Stimulated activated CD8-positive, alpha-beta memory T cell treated with anti-CD3 and anti-CD28 coated beads, Interleukin-4, amount 100 ng/mL, for 24 hours (primary cell): Measurements from ENCODE around the gene GSN.
"Not testable (repeated sequence)": the region's sequence is repeated elsewhere in the genome, so short reads cannot be mapped to it uniquely, and the experiment has no call there.

ENCODE experiments used
- DNase-seq: peaks from one replicate; pipeline ENCODE4 v3.0.0-alpha.2; 2020; ENCODE audit warnings: low read depth

The GSN gene

DNA sequence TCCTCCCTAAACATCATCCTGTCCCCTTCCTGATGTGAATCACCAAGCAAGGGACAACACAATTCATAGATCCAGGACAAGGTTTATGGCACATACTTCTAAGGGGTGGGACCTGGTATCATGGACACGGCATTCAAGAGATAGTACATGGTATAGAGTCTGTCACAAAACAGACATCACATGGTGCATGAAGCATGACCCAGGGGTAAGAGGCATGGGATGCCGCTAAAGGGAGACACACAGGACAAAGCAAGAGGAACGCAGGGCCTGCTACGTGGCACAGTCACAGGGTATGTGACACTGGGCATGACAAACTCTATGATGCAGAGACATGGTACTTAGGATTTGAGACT is 20.7 kb downstream of the GSN start:
- DNase-seq, result no peak

GRCh38 chr9:121289026-121289771 is 21.2 kb downstream of the GSN start:
- DNase-seq, result no peak

DNA sequence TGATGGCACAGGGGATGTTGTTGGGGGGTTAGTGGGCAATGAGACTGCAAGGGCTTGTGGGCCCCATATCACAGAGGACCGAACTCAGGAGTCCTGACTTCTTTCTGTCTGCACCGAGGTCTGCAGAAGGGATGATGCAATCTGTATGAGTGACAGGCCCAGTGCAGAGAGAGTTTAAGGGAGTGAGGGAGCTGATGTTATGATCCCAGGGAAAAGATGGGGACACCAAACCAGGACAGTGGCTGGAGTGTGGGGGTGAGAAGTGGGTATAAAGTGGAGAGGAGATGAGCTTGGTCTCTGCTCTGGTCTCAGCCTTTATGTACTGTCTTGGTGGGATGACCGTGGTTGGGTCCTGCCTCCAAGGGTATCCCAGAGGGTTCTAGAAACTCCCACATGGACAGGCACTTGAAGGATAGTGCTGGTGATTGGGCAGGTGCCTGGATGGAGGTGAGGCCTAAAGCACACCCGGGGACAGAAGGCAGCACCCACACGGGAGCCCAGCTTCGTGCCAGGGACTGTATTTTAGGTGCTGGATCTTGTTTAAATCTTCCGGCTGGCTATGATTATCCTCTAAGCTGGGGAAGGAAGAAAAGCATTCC is 21.9 kb downstream of the GSN start:
- no peak for DNase-seq

DNA sequence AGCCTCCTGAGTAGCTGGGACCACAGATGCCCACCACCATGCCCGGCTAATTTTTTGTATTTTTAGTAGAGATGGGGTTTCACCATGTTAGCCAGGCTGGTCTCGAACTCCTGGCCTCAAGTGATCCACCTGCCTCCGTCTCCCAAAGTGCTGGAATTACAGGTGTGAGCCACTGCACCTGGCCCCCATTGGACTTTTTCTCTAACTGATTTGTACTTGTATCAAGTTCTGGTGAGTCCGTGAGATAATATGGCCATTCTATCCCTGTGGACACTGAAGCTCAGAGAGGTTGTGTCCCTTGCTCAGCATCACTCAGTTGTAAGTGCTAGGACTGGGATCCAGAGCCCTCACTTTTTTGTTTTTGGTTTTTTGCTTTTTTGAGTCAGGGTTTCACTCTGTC is 23.6 kb downstream of the GSN start:
- not testable (repeated sequence) for DNase-seq

- DNase-seq, result no peak
These were observed 24.1 kb downstream of the GSN start for GRCh38 chr9:121292051-121292450.

GRCh38 chr9:121292801-121293241 is 24.9 kb downstream of the GSN start:
- no peak for DNase-seq

- DNase-seq, result no peak
These were observed 26.3 kb downstream of the GSN start for GRCh38 chr9:121294151-121294743.

DNA sequence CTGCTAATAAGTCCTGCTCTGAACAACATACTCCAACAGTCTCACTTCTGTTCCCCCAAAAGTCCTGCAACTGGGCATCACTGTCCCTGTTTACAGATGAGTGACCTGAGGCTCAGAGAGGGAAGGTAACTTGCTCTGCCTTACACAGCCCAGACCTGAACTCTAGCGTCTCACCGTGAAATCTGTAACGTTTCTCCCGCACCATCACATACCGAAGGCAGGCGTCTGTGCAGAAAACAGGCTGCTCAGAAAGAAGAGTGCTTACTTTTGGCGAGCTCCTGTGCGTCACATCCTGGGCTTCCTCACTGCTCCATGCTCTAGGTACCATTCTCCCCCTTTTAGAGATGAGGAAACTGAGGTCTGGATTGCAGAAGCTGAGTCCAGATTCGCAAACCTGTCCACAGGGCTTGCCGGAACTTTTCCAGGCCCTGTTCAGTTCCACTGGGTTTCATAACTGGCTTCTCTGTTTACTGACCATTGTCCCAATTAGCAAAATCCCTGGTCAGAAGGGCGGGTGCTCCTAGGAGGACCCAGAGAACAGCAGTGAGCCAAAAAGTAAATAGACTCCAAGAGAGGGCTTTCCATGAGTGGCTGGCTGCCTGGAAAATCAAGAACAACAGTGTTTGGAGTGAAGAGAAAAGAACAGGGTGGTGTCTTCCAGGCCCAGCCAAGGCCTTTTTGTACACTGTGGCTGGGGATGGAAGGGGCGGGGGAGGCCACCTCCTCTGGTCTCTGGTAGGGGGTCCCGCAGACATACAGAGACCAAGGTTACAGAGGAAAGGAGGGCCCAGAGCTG is 27.1 kb downstream of the GSN start:
- no peak for DNase-seq

DNA sequence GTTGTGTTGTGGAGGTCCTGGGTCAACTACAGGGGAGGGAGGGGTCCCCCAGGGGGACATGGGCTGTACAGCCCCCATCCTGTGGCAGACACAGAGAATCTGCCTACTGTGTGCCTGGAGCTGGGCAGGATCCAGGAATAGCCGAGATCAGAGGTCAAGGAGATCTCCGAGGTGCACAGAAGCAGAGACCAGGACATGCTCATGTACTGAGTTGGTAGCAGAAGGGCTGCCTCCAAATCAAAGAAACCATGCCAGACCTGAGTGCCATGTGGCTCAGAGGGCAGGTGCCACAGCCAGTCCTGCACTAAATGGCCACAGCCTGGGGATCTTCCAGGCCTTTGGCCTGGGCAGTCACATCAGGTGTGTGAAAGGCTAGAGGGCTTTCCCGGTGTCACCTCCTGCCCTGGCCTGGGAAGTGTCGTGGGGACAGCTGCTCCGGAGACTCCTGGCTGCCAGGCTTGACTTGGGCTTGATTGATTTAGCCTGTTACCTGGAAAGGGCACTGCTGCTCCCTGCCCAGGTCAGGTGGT is 27.8 kb downstream of the GSN start:
- DNase-seq, result no peak

- no peak for DNase-seq
These were observed 28.5 kb downstream of the GSN start for GRCh38 chr9:121296213-121297127.

GRCh38 chr9:121297389-121297788 is 29.4 kb downstream of the GSN start:
- no peak for DNase-seq

DNA sequence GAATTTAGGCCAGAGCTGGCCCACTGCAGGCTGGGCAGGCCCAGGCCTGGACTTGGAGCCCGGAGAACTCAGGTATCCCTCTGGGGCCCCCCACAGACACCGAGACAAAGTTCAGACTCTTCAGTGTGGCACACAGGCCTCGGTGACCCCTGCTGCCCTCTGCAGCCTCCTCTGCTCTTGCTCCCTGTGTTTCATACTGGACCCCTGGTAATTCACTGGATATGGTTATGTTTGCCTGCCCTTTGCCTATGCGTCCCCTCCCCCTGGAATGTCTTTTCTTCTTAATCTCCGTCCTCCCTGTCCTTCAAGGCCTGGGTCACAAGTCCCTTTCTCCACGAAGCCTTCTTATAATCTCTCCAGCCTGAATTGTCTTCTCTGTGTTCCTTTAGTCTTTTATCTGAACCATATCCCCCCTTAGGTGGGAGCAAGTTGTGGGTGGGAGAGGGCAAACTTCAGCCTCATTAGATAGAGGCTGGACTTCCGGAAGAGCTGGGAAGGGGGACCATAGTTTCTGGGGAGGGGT is 30.1 kb downstream of the GSN start:
- DNase-seq, result no peak

DNA sequence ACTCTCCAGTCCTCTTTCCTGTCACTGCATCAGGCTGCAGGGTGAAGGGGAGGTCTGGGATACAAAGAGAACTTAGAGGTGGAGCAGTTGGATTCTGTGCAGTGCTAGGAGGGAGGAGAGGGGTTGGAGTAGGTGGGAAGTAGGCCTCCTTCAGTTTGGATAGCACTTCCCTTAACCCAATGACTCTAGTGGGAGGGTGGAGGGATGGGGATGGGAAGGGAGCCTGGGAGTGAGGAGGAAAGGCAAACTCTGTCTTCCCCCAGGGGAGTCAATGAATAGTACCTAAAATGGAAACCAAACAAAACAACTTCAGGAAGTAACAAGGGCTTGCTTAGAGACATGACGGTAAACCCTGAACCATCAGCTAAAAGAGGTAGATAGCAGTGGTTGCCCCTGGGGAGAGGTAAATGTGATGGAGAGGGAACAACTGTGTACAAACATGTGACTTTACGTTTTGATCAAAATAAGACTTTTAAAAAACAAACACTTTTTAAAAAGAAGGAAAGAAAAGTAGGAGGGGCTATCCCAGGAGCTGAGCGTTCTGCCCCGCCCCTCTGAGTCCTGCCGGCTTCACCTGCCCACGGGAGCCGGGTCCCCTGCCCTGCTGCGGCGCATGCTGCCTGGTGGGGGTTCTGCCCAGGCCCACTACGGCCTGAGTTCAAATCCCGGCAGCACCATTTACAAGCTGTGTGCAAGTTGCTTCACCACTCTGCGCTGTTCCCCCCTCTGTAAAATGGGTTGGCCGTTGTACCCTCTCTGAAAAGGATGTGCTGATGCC is 30.9 kb downstream of the GSN start:
- no peak for DNase-seq

DNA sequence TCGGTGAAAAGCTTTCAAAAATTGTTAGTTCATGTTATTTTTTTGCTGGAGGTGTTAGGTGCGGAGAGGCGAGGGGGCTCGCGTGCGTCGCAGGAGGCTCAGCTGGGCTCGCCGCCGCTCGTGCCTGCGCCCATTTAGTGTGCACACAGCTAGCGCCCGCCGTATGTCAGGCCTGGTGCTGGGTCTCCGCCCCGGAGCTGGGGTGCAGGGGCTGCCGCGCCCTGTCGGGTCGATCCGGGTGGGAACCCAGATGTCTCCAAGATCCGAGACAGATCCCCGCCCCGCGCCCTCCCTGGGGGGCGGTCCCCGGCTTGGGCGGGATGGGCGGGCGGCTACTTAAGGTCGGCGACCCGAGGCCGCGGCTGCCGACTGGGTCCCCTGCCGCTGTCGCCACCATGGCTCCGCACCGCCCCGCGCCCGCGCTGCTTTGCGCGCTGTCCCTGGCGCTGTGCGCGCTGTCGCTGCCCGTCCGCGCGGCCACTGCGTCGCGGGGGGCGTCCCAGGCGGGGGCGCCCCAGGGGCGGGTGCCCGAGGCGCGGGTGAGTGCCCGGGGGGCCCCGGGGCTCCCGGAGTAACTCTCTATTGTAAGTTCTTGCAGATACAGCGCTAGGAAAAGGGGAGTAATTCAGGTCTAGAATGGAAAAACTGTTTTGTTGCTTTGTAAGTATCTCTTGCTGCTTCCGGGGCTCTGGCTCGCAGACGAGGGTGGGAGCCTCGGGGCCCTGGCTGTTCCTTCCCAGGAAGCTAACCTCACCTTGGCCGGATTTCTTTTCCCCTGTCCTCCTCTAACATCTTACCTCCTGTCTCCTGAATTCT is 31.7 kb downstream of the GSN start:
- no peak for DNase-seq

GRCh38 chr9:121300283-121301119 is 32.5 kb downstream of the GSN start:
- DNase-seq, result no peak

DNA sequence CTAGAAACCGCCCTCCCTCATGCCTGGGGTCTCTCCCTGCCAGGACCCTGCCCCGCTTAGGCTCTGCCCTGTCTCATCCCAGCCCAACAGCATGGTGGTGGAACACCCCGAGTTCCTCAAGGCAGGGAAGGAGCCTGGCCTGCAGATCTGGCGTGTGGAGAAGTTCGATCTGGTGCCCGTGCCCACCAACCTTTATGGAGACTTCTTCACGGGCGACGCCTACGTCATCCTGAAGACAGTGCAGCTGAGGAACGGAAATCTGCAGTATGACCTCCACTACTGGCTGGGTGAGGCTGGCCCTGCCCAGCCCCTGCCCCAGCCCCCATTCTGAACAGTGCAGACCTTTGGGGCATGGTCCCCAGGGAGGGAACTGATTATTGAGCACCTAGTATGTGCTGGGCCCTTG is 33.9 kb downstream of the GSN start:
- DNase-seq, result no peak

DNA sequence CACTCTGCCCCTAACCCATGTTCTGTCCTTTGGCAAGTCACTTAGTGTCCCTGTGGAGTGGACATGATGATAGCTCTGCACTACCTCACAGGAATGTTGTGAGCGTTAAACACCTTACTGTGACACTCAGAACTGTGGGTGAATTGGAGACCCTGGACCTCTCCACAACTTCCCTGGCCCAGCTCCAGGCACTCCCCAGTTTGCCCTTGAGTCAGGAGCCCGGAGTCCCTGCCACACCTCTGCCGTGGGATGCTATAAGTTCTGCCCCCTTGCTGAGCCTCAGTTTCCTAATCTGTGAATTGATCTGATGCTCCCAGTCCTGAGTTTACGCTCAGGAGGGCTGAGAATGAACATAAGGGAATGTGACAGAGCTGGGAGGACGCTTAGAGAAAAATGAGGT is 34.4 kb downstream of the GSN start:
- DNase-seq, result no peak

DNA sequence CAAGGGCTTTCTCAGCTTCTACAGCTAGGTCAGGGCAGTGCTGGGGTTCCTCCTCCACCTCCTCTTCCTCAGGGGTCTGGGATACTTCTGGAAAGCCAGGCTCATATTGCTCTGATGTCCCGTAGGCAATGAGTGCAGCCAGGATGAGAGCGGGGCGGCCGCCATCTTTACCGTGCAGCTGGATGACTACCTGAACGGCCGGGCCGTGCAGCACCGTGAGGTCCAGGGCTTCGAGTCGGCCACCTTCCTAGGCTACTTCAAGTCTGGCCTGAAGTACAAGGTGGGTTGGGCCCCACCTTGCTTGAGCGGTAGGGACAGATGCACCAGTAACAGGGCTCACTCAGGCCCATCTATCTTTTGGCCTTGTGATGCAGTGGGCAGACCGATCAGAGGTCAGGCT is 34.8 kb downstream of the GSN start:
- DNase-seq, result no peak
